ENCODE results near the gene PLSCR5.

GRCh38 chr3:146628671-146629070, 23.5 kb upstream of the PLSCR5 start:
- TF ChIP-seq CTCF (IDR thresholded peaks at IDR 0.05) (no peak), RFX5 (IDR thresholded peaks at IDR 0.05; ENCODE audit: low read length) (no peak), POLR2AphosphoS5 (IDR thresholded peaks at IDR 0.05; ENCODE audit: low read depth, low read length) (no peak), EP300 (IDR thresholded peaks at IDR 0.05; ENCODE audit: borderline replicate concordance in 1 of 2, low read depth in 1 of 2, low read length in 1 of 2) (no peak), RAD21 (IDR thresholded peaks at IDR 0.05; ENCODE audit: low read length) (no peak), MAX (IDR thresholded peaks at IDR 0.05; ENCODE audit: low read depth) (no peak), YY1 (IDR thresholded peaks at IDR 0.05; ENCODE audit: low read depth) (no peak), EZH2phosphoT487 (IDR thresholded peaks at IDR 0.05; ENCODE audit: borderline replicate concordance, low read depth) (no peak), REST (IDR thresholded peaks at IDR 0.05; ENCODE audit: low read depth, low read length) (no peak)
- TF ChIP-seq, protein P1, sequence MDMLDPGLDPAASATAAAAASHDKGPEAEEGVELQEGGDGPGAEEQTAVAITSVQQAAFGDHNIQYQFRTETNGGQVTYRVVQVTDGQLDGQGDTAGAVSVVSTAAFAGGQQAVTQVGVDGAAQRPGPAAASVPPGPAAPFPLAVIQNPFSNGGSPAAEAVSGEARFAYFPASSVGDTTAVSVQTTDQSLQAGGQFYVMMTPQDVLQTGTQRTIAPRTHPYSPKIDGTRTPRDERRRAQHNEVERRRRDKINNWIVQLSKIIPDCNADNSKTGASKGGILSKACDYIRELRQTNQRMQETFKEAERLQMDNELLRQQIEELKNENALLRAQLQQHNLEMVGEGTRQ (IDR thresholded peaks at IDR 0.05; ENCODE audit: borderline replicate concordance, low read depth, low read length) = no peak

Data from SK-N-SH (cell line).